Neuronal stem cell (in vitro differentiated cells): ENCODE measurements around the gene H2BK1.

Experiments used
- DNase-seq: peaks from one replicate; pipeline ENCODE4 v3.0.0-alpha.2; 2013; ENCODE audit warnings: low spot score
- H2AFZ ChIP-seq: one replicate; pipeline ENCODE4 v1.6.1; 2013; ENCODE audit warnings: mild to moderate bottlenecking, low read length, inconsistent platforms
- H2AK5ac ChIP-seq: 2 replicates; pipeline ENCODE4 v1.6.1; 2013; ENCODE audit warnings: low read depth, mild to moderate bottlenecking, inconsistent platforms, low read length, moderate library complexity, mixed read lengths
- H2BK120ac ChIP-seq: 2 replicates; pipeline ENCODE4 v1.6.1; 2013; ENCODE audit warnings: low read depth, mild to moderate bottlenecking, inconsistent platforms, low read length, moderate library complexity, mixed read lengths
- H2BK12ac ChIP-seq: one replicate; pipeline ENCODE4 v1.6.1; 2013; ENCODE audit warnings: low read length, inconsistent platforms
- H2BK15ac ChIP-seq: 2 replicates; pipeline ENCODE4 v1.6.1; 2013; ENCODE audit warnings: mild to moderate bottlenecking, low read length, inconsistent platforms, mixed read lengths
- H2BK5ac ChIP-seq: one replicate; pipeline ENCODE4 v1.6.1; 2013; ENCODE audit warnings: inconsistent platforms, mild to moderate bottlenecking, low read length, moderate library complexity
- H3K14ac ChIP-seq: one replicate; pipeline ENCODE4 v1.6.1; 2013; ENCODE audit warnings: low read length, inconsistent platforms
- H3K18ac ChIP-seq: 2 replicates; pipeline ENCODE4 v1.6.1; 2013; ENCODE audit warnings: low read length, inconsistent platforms
- H3K23ac ChIP-seq: 2 replicates; pipeline ENCODE4 v1.6.1; 2013; ENCODE audit warnings: low read depth, mild to moderate bottlenecking, mixed read lengths, low read length, inconsistent platforms; ENCODE audit not compliant: poor library complexity
- H3K27ac ChIP-seq: replicated peaks from 3 replicates; pipeline ENCODE4 v1.5.1; 2013; ENCODE audit warnings: low read length, inconsistent platforms
- H3K27me3 ChIP-seq, 3 experiments: 2 replicates each; pipeline ENCODE4 v1.6.1; 2013; ENCODE audit warnings: low read length in 3 of 3, mild to moderate bottlenecking in 2 of 3, inconsistent platforms in 1 of 3, low read depth in 1 of 3, mixed read lengths in 1 of 3, moderate library complexity in 1 of 3; ENCODE audit not compliant: control insufficient read depth in 3 of 3, insufficient read depth in 3 of 3
- H3K36me3 ChIP-seq, 2 donors: replicated peaks in 1 of 2; 2 replicates each; pipeline ENCODE4 v1.6.1; 2013; ENCODE audit warnings: low read length in 2 of 2; ENCODE audit not compliant: control insufficient read depth in 2 of 2, insufficient read depth in 2 of 2
- H3K4ac ChIP-seq: 2 replicates; pipeline ENCODE4 v1.6.1; 2013; ENCODE audit warnings: inconsistent platforms, mild to moderate bottlenecking, low read length, moderate library complexity
- H3K4me1 ChIP-seq, 2 donors: 1 replicate in 1 of 2; 2 replicates in 1 of 2; pipeline ENCODE4 v1.6.1; 2013; ENCODE audit warnings: low read length in 2 of 2, low read depth in 1 of 2; ENCODE audit not compliant: control insufficient read depth in 2 of 2, insufficient read depth in 1 of 2
- H3K4me2 ChIP-seq: one replicate; pipeline ENCODE4 v1.6.1; 2013; ENCODE audit warnings: mild to moderate bottlenecking, low read length, inconsistent platforms; ENCODE audit not compliant: insufficient read depth, poor library complexity, severe bottlenecking
- H3K4me3 ChIP-seq, 2 donors: 2 replicates each; pipeline ENCODE4 v1.5.1; 2013; ENCODE audit warnings: low read length in 2 of 2, mild to moderate bottlenecking in 2 of 2, inconsistent platforms in 1 of 2, moderate library complexity in 1 of 2
- H3K79me1 ChIP-seq: one replicate; pipeline ENCODE4 v1.6.1; 2013; ENCODE audit warnings: low read depth, mild to moderate bottlenecking, inconsistent platforms, low read length, moderate library complexity
- H3K9ac ChIP-seq: one replicate; pipeline ENCODE4 v1.6.1; 2013; ENCODE audit warnings: mild to moderate bottlenecking, low read depth, low read length, inconsistent platforms; ENCODE audit not compliant: poor library complexity
- H3K9me3 ChIP-seq, 2 donors: replicated peaks in 1 of 2; 2 replicates each; pipeline versions ENCODE3 to v1.6.1; 2013; ENCODE audit warnings: low read length in 2 of 2, mild to moderate bottlenecking in 2 of 2, inconsistent platforms in 1 of 2, low read depth in 1 of 2, mixed read lengths in 1 of 2, moderate library complexity in 1 of 2; ENCODE audit not compliant: control insufficient read depth in 2 of 2, insufficient read depth in 1 of 2
- H4K8ac ChIP-seq: one replicate; pipeline ENCODE4 v1.6.1; 2013; ENCODE audit warnings: low read depth, mild to moderate bottlenecking, inconsistent platforms, low read length, moderate library complexity
- H4K91ac ChIP-seq: one replicate; pipeline ENCODE4 v1.6.1; 2013; ENCODE audit warnings: low read length, low read depth, mild to moderate bottlenecking, inconsistent platforms; ENCODE audit not compliant: poor library complexity
- WGBS, 2 donors: extraction: QIAGEN DNeasy Blood & Tissue Kit; methylation state at CpG; one replicate each; pipeline ENCODE4 v1.1.7; 2013; ENCODE audit warnings: missing lambda C conversion rate in 2 of 2, mixed read lengths in 1 of 2; ENCODE audit not compliant: insufficient read length in 2 of 2, insufficient replicate concordance in 1 of 2; ENCODE audit errors: extremely low coverage in 2 of 2; 5-methylcytosine and 5-hydroxymethylcytosine counted together

H2BK1 gene

DNA sequence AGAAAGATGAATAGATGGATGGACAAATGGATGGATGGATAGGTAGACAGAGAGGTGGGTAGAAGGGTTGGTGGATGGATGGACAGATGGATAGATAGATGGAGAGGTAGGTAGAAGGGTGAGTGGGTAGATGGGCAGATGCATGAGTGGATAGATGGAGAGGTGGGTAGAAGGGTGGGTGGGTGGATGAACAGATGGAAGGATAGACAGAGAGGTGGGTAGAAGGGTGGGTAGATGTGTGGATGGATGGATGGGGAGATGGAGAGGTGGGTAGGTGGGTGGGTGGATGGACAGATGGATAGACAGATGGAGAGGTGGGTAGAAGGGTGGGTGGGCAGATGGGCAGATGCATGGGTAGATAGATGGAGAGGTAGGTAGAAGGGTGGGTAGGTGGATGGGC lies 12.4 kb downstream of the H2BK1 start:
- H3K27me3 ChIP-seq, result peaks cover 0 to 90% (median 0%) of the 10 kb centered on the region in 3 experiments

GRCh38 chr7:151195616-151196450 lies 14.5 kb downstream of the H2BK1 start:
- WGBS, 2 donors, result no CpG with 5 or more reads among the region's 19 CpGs
- Histone ChIP-seq H2AK5ac (no peak overlapping the region), H3K14ac (no peak overlapping the region), H2AFZ (no peak overlapping the region), H2BK12ac (no peak overlapping the region), H3K9me3 (no peaks in the 10 kb centered on the region), H4K91ac (no peak overlapping the region), H3K36me3 (no peaks in the 10 kb centered on the region), H2BK15ac (no peak overlapping the region), H3K4ac (no peak overlapping the region), H3K4me3 (no peak overlapping the region), H3K23ac (no peak overlapping the region), H3K18ac (no peak overlapping the region), H2BK120ac (no peak overlapping the region), H3K9ac (no peak overlapping the region), H3K27me3 (peaks cover 0 to 84% (median 0%) of the 10 kb centered on the region in 3 experiments), H3K4me2 (no peak overlapping the region), H3K4me1 (peaks cover 2 to 13% of the 10 kb centered on the region in 2 donors), H3K27ac (no peak overlapping the region), H3K79me1 (no peaks in the 10 kb centered on the region), H2BK5ac (no peak overlapping the region), H4K8ac (no peak overlapping the region)
- no peak for DNase-seq

More for the DNA sequence above, 12.4 kb downstream of the H2BK1 start:
- no peak overlapping the region for H4K91ac ChIP-seq
- no peaks in the 10 kb centered on the region for H3K36me3 ChIP-seq
- no peak overlapping the region for H2BK120ac ChIP-seq
- H3K14ac ChIP-seq, result no peak overlapping the region
- no peak overlapping the region for H3K4me3 ChIP-seq
- no peak overlapping the region for H4K8ac ChIP-seq
- H2BK5ac ChIP-seq, result no peak overlapping the region
- H3K79me1 ChIP-seq, result no peaks in the 10 kb centered on the region
- no peak overlapping the region for H2BK15ac ChIP-seq
- no peak overlapping the region for H3K9ac ChIP-seq
- H3K4ac ChIP-seq, result no peak overlapping the region
- no peak overlapping the region for H2AK5ac ChIP-seq
- no peak overlapping the region for H2AFZ ChIP-seq
- H3K27ac ChIP-seq, result no peak overlapping the region
- H2BK12ac ChIP-seq, result no peak overlapping the region
- no peak overlapping the region for H3K4me2 ChIP-seq
- H3K9me3 ChIP-seq, result no peaks in the 10 kb centered on the region
- H3K18ac ChIP-seq, result no peak overlapping the region
- DNase-seq, result no peak
- H3K4me1 ChIP-seq, result peaks cover 2 to 13% of the 10 kb centered on the region in 2 donors
- H3K23ac ChIP-seq, result no peak overlapping the region

GRCh38 chr7:151194188-151194587 lies 16.1 kb downstream of the H2BK1 start:
- H3K4ac ChIP-seq, result no peak overlapping the region
- H3K4me3 ChIP-seq, result no peak overlapping the region
- DNase-seq, result no peak
- H3K27ac ChIP-seq, result no peak overlapping the region
- no peak overlapping the region for H2AFZ ChIP-seq
- H3K4me1 ChIP-seq, result peaks cover 0 to 3% of the 10 kb centered on the region in 2 donors
- no peak overlapping the region for H2BK120ac ChIP-seq
- H3K9ac ChIP-seq, result no peak overlapping the region
- no peaks in the 10 kb centered on the region for H3K36me3 ChIP-seq
- H4K91ac ChIP-seq, result no peak overlapping the region
- no peak overlapping the region for H3K14ac ChIP-seq
- no peaks in the 10 kb centered on the region for H3K9me3 ChIP-seq
- no peak overlapping the region for H3K4me2 ChIP-seq
- no peak overlapping the region for H4K8ac ChIP-seq
- H2BK15ac ChIP-seq, result peak overlapping the region; percentile 24
- WGBS, 2 donors, result no CpG with 5 or more reads among the region's 7 CpGs
- no peak overlapping the region for H3K18ac ChIP-seq
- no peak overlapping the region for H2BK12ac ChIP-seq
- no peak overlapping the region for H3K23ac ChIP-seq
- no peaks in the 10 kb centered on the region for H3K79me1 ChIP-seq
- H3K27me3 ChIP-seq, result peaks cover 0 to 90% (median 0%) of the 10 kb centered on the region in 3 experiments
- no peak overlapping the region for H2BK5ac ChIP-seq
- peak overlapping the region; percentile 66 for H2AK5ac ChIP-seq

GRCh38 chr7:151193203-151193978 lies 16.9 kb downstream of the H2BK1 start:
- Histone ChIP-seq H3K36me3 (no peaks in the 10 kb centered on the region), H3K27ac (no peak overlapping the region), H2AFZ (no peak overlapping the region), H3K9ac (peak overlapping the region; percentile 27), H2BK5ac (no peak overlapping the region), H3K4me2 (no peak overlapping the region), H3K27me3 (peaks cover 0 to 91% (median 0%) of the 10 kb centered on the region in 3 experiments), H4K8ac (no peak overlapping the region), H3K4me1 (peaks cover 0 to 2% of the 10 kb centered on the region in 2 donors), H3K79me1 (no peaks in the 10 kb centered on the region), H3K23ac (peak overlapping the region; percentile 14), H4K91ac (no peak overlapping the region), H3K4me3 (no peak overlapping the region), H2BK12ac (no peak overlapping the region), H2BK120ac (no peak overlapping the region), H3K9me3 (no peaks in the 10 kb centered on the region), H2AK5ac (peak overlapping the region; percentile 66), H3K4ac (no peak overlapping the region), H3K18ac (no peak overlapping the region), H3K14ac (peak overlapping the region; percentile 67), H2BK15ac (no peak overlapping the region)
- no CpG with 5 or more reads among the region's 14 CpGs for WGBS, 2 donors
- no peak for DNase-seq
